Epithelial cell of esophagus (primary cell): Measurements from ENCODE around the gene MKRN2.

ENCODE experiments used
- DNase-seq: peaks from one replicate; pipeline ENCODE4 v3.0.0; 2010; ENCODE audit warnings: low read depth
- H3K4me3 ChIP-seq: 2 replicates; pipeline ENCODE4 v1.5.1; 2011; ENCODE audit warnings: mild to moderate bottlenecking, low read length, control low read depth
- TF ChIP-seq, protein P1 (sequence below): IDR thresholded peaks from 2 replicates; pipeline ENCODE4 v1.5.1; 2011; ENCODE audit warnings: low read depth, mild to moderate bottlenecking, low read length, control low read depth, inconsistent platforms; ENCODE audit not compliant: insufficient read depth; ENCODE audit errors: missing control alignments

Gene MKRN2

DNA sequence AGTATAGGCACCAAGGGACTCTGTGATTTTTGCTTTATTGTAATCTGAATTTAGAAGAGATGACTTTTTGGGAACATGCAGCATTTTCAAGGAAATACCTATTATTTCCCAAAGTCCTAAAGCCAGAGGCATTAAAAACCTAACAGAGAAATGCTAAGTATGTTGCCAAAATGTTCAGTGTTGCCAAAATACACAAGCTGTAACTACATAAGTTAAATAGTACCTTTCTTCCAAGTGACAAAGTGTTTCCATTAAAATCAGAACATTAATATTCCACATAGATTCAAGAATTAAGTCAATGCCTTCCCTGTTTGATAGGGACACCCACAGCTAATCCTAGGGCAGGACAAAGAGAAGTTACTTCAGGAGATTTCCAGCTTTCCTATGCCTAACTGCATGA is 42.0 kb downstream of the MKRN2 start:
- DNase-seq: no peak
- TF ChIP-seq, protein P1, sequence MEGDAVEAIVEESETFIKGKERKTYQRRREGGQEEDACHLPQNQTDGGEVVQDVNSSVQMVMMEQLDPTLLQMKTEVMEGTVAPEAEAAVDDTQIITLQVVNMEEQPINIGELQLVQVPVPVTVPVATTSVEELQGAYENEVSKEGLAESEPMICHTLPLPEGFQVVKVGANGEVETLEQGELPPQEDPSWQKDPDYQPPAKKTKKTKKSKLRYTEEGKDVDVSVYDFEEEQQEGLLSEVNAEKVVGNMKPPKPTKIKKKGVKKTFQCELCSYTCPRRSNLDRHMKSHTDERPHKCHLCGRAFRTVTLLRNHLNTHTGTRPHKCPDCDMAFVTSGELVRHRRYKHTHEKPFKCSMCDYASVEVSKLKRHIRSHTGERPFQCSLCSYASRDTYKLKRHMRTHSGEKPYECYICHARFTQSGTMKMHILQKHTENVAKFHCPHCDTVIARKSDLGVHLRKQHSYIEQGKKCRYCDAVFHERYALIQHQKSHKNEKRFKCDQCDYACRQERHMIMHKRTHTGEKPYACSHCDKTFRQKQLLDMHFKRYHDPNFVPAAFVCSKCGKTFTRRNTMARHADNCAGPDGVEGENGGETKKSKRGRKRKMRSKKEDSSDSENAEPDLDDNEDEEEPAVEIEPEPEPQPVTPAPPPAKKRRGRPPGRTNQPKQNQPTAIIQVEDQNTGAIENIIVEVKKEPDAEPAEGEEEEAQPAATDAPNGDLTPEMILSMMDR: no peak
- H3K4me3 ChIP-seq: no peak overlapping the region

DNA sequence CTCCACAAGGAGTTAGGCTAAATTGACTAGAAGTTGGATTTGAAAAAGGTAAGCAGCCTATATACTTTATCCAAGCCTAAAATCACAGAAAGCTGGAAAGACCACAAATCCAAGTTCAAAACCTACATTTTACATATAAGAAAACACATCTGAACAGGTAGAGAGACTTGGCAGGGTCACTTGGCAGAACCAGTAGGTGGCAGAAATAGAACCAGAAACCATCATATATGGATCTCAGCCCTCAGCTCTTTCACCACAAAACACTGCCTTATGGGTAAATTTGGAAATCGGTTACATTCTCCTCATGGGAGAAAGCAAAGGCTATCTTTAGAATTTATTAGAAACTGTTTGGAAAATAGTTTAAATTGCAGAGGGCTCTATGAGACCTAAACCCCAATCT is 44.2 kb downstream of the MKRN2 start:
- TF ChIP-seq, protein P1: peak; percentile 23
- H3K4me3 ChIP-seq: no peak overlapping the region
- no peak for DNase-seq

DNA sequence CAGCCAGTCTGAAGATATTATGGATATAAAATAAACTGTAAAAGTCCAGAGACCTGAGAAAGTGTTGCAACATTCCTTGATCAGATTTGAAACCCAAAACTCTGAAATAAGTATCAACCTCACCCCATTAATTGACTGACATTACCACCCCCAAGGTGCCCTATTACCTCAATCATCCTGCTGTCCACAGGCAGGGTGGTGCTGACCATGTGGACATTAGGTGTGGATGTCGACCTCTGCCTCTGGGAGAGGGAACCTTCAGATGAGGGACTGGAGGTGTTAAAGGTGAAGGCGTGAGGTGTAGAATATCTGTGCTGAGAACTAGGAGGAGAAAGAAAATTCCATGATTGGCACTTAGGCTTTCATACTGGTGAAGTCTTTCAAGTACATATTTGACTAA is 47.1 kb downstream of the MKRN2 start:
- DNase-seq: no peak
- TF ChIP-seq, protein P1: no peak
- no peak overlapping the region for H3K4me3 ChIP-seq

DNA sequence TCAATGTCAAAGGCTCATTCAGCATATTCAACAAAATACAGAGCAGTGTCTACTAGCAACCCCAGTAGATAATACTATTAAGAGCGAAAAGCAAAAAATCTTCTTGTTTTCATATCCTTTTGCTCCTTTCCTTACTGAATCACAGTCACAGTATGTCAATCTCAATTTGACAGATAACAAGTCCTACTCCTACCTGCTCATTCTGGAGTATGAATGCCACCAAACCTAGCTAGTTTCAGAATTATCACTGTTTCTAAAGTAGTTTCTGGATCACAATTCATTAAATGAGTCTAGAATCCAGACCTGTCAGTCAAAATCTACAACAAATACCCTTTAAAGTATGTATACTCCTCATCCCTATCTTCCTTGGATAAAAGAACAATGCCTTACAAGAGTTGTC is 51.5 kb downstream of the MKRN2 start:
- no peak for DNase-seq
- TF ChIP-seq, protein P1: no peak
- no peak overlapping the region for H3K4me3 ChIP-seq

DNA sequence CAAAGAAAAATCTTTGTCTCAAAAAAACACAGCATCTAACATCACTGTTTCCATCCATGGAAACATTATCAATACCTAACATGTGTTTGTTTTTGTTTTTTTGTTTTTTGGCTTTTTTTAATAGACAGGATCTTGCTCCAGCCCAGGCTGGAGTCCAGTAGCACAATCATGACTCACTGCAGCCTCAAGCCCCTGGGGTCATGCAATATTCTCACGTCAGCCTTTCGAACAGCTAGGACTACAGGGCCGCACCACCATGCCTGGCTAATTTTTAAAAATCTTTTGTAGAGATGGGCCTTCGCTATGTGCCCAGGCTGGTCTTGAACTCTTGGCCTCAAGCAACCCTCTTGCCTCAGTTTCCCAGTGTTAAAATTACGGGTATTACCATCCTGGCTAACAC is 54.2 kb downstream of the MKRN2 start:
- no peak for DNase-seq
- H3K4me3 ChIP-seq: no peak overlapping the region
- TF ChIP-seq, protein P1: no peak

DNA sequence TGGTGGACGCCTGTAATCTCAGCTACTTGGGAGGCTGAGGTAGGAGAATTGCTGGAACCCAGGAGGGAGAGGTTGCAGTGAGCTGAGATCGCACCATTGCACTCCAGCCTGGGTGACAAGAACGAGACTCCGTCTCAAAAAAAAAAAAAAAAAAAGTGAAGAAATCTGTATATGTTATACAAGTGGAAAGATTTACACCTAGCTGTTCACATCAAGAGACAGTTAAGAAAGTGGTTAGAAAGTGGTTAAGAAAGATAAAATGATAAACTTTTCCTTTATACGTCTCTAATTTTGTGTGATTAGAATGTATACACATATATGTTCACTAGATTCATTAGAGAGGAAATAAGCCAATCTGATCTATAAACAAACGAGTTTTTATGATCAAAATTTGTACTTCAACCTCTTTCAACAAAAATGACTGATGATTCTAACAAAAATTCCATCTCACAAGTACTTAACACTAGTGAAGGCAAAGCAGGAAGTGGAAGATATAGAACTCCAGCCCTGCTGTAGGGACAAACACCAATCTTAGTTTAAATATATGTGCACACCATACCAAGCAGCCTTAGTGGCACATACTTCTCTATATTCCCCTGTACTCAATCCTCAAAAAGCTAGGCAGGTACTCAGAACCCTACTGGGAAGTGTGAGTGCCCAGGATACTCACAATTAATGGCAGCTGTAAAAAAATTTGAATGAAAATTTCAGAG is 55.8 kb downstream of the MKRN2 start:
- no peak for DNase-seq
- H3K4me3 ChIP-seq: no peak overlapping the region
- TF ChIP-seq, protein P1: no peak

DNA sequence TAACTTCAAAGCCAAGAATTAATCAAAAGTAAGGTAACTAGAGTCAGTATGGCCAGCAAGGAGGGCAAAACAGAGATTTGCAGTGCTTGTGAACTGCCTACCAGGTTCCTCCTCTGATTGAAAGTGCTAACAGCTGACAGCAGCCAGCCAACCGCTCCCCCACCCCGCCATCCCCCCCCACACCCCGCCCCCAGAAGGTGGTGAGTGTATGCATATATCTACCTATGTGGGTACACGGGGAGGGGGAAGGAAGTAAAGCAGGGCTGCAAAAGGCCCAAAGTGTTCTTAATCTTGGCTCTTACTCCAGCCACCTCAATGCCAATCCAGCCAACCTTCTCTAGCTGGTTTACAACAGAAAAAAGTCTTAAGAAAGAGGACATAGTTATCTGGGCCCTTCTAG is 56.4 kb downstream of the MKRN2 start:
- no peak overlapping the region for H3K4me3 ChIP-seq
- TF ChIP-seq, protein P1: no peak
- DNase-seq: no peak
